Skeletal muscle satellite cell (primary cell): ENCODE data around the gene MON1A. TPM values are rescaled to one million over a fixed set of nuclear protein-coding genes. Genes with fewer than 3 reads are reported as not detected.

Source experiments
- H3K27me3 ChIP-seq: 2 replicates; pipeline ENCODE4 v1.7.0; 2013; ENCODE audit warnings: low read length; ENCODE audit not compliant: control insufficient read depth, insufficient read depth
- H3K36me3 ChIP-seq: 2 replicates; pipeline ENCODE4 v1.7.0; 2013; ENCODE audit warnings: mild to moderate bottlenecking, control low read depth, low read length; ENCODE audit not compliant: insufficient read depth
- H3K4me1 ChIP-seq: 2 replicates; pipeline ENCODE4 v1.7.0; 2013; ENCODE audit warnings: low read length; ENCODE audit not compliant: control insufficient read depth, insufficient read depth
- H3K4me2 ChIP-seq: 2 replicates; pipeline ENCODE4 v1.7.0; 2013; ENCODE audit warnings: mild to moderate bottlenecking, low read length
- H3K4me3 ChIP-seq: 2 replicates; pipeline ENCODE4 v1.7.0; 2013; ENCODE audit warnings: low read length
- H3K9ac ChIP-seq: 2 replicates; pipeline ENCODE4 v1.7.0; 2013; ENCODE audit warnings: mild to moderate bottlenecking, low read depth, low read length, moderate library complexity
- H3K9me3 ChIP-seq: replicated peaks from 2 replicates; pipeline ENCODE4 v1.7.0; 2013; ENCODE audit warnings: mild to moderate bottlenecking, control low read depth, low read length
- total RNA-seq: library from RNA; depleted of rRNA; stranded (reverse); fragments of >200 nt; gene quantifications from 2 replicates; pipeline ENCODE4 v1.2.3, GENCODE V29; 2012; rRNA removed

The MON1A gene, protein sequence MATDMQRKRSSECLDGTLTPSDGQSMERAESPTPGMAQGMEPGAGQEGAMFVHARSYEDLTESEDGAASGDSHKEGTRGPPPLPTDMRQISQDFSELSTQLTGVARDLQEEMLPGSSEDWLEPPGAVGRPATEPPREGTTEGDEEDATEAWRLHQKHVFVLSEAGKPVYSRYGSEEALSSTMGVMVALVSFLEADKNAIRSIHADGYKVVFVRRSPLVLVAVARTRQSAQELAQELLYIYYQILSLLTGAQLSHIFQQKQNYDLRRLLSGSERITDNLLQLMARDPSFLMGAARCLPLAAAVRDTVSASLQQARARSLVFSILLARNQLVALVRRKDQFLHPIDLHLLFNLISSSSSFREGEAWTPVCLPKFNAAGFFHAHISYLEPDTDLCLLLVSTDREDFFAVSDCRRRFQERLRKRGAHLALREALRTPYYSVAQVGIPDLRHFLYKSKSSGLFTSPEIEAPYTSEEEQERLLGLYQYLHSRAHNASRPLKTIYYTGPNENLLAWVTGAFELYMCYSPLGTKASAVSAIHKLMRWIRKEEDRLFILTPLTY
- total RNA-seq: 13.7 and 15.5 TPM in 2 replicates

DNA sequence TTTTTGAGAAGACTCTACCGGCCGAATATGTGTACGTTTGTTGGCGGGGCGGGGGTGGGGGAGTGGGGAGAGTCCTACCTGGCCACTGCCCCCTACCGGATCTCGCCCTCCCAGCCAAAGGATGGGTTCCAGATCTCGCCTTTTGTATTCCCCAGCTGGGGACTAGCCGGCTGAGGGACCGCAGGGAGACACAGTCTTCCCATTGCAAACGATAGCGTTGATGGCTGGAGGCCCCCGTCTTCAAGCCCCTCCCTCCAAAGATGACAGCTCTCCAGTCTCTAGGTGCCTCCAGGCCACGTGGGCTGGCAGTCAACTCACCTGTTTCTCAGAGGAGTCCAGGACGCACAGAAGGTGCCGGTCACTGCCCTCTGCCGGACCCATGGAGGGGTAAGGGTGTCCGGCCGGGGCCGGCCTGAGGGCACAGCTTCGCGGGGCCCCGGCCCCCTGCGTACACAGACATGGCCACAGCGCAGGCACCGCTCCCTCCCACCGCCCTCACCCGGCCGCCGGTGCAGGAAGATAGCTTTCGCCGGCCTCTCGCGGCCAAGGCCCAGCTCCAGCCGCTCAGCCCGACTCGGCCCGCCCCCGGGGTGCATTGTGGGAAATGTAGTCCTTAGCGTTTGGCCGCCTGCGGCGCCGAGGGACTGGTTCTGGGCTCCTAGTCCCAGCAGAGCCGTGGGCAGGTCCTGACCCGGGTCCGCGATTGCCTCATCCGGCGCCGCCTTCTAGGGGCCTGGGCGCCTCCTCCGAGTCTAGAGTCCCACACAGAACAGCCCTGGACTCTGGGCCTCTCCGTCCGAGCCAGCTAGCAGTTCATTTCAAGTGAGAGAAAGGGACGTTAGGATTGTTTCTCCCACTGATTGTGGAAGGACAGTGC is at the start of gene MON1A:
MON1A (minus strand) TSS at position 521 of the 877 bp plus-strand sequence. CDS start 16,465 bp downstream, outside the sequence.
- Histone ChIP-seq H3K36me3 (no peaks in the 10 kb centered on the region), H3K4me3 (peak within 1 kb of the TSS; percentile 93), H3K9ac (peak within 1 kb of the TSS; percentile 84), H3K27me3 (no peaks in the 10 kb centered on the region), H3K4me1 (peaks cover 26% of the 10 kb centered on the region), H3K9me3 (no peaks in the 10 kb centered on the region), H3K4me2 (peak within 1 kb of the TSS; percentile 100)

DNA sequence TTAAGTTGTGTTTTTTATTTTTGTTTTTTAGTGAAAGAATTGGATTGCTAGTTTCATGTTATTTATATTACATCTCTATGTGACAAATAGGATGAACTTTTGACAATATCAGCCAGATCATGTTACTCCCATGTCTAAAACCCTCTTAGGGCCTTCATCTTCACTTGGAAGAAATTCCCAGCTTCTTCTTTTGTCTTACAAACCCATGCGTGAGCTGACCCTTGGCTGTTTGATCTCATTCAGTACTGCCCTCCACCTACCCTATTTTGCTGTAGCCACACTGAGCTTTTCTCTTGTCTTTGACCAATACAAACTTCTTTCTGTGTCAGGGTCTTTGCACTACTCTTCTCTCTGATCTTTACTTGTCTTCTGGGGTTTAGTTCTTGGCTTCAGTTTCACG is 47.3 kb upstream of the MON1A start:
- Histone ChIP-seq H3K27me3 (no peaks in the 10 kb centered on the region), H3K9ac (no peak overlapping the region), H3K36me3 (peaks cover 28% of the 10 kb centered on the region), H3K4me3 (no peak overlapping the region), H3K9me3 (no peaks in the 10 kb centered on the region), H3K4me2 (no peak overlapping the region), H3K4me1 (peaks cover 21% of the 10 kb centered on the region)

DNA sequence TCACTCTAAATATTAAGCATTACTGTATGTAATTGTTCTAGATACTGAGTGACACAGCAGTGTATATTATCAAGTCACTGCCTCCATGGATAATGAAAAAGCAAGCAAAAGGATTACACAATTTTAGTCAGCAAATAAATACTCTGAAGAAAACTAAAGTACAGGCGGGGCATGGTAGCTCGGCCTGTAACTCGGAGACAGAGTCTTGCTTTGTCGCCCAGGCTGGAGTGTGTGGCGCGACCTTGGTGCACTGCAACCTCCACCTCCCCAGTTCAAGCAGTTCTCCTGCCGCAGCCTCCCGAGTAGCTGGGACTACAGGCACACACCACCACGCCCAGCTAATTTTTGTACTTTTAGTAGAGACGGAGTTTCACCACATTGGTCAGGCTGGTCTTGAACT is 43.0 kb upstream of the MON1A start:
- H3K4me3 ChIP-seq: no peak overlapping the region
- peak overlapping the region; percentile 39 for H3K9ac ChIP-seq
- H3K9me3 ChIP-seq: no peaks in the 10 kb centered on the region
- peaks cover 30% of the 10 kb centered on the region for H3K4me1 ChIP-seq
- peak overlapping the region; percentile 14 for H3K4me2 ChIP-seq
- peaks cover 25% of the 10 kb centered on the region for H3K36me3 ChIP-seq
- no peaks in the 10 kb centered on the region for H3K27me3 ChIP-seq

DNA sequence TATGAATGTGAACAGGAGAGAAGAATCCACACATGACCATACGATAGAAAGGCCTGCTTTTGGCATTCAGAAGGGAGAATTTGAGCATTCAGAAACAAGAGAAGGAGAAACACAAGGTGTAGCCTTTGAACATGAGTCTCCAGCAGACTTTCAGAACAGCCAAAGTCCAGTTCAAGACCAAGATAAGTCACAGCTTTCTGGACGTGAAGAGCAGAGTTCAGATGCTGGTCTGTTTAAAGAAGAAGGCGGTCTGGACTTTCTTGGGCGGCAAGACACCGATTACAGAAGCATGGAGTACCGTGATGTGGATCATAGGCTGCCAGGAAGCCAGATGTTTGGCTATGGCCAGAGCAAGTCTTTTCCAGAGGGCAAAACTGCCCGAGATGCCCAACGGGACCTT is 38.7 kb upstream of the MON1A start:
- H3K27me3 ChIP-seq: no peaks in the 10 kb centered on the region
- H3K4me2 ChIP-seq: no peak overlapping the region
- H3K36me3 ChIP-seq: peaks cover 16% of the 10 kb centered on the region
- H3K9me3 ChIP-seq: no peaks in the 10 kb centered on the region
- H3K4me1 ChIP-seq: peaks cover 29% of the 10 kb centered on the region
- no peak overlapping the region for H3K9ac ChIP-seq
- no peak overlapping the region for H3K4me3 ChIP-seq

DNA sequence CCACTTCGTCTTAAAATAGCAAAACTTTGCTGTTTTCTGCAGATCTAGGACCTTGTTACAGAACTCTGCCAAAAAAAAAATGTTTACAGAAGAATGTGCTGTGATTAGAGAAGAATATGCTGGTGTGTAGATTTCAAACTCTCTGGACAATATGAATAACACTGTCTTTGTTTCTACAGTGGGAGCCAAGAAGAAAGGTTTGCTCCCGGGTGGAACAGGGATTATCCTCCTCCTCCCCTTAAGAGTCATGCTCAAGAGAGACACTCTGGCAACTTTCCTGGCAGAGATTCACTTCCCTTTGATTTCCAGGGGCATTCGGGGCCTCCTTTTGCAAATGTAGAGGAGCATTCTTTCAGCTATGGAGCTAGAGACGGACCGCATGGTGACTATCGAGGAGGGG is 37.7 kb upstream of the MON1A start:
- peaks cover 14% of the 10 kb centered on the region for H3K36me3 ChIP-seq
- H3K4me1 ChIP-seq: peaks cover 19% of the 10 kb centered on the region

DNA sequence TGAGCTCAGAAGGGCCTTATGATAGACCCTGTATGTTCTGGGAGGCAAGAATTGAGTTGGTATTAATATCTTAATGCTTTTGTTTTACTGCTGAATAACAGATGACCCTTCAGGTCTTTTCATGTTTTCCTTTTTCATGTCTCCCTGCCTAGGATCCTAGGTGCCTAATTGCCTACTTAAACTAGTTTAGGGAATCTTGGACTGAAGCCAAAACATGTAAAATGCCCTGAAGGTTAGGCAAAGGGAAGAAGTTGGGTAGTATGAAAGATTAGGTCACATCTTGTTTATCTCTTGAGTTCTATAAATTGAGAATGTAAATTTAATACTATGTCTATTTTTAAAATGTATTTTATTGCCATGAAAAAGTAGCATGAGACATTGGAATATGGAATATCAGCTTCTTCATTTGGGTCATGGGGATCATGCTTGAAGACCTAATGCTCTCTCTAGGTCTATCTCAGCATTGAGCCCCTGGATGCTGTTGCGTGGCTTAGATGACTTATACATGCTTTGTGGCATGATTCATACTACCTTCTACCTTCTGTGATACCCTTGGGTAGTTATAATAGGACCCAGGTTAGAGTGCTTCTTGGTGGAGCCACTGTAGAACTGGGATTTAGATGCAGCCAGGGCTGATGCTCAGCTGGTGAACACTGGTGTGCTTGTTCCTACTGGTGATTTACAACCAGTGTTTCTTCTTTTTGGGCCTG is 36.8 kb upstream of the MON1A start:
- Histone ChIP-seq H3K4me2 (no peak overlapping the region), H3K9ac (no peak overlapping the region), H3K36me3 (peaks cover 14% of the 10 kb centered on the region), H3K4me1 (peaks cover 10% of the 10 kb centered on the region), H3K27me3 (no peaks in the 10 kb centered on the region), H3K9me3 (no peaks in the 10 kb centered on the region), H3K4me3 (no peak overlapping the region)

More for the DNA sequence above, 37.7 kb upstream of the MON1A start:
- Histone ChIP-seq H3K9me3 (no peaks in the 10 kb centered on the region), H3K4me3 (no peak overlapping the region), H3K9ac (no peak overlapping the region), H3K27me3 (no peaks in the 10 kb centered on the region), H3K4me2 (no peak overlapping the region)

DNA sequence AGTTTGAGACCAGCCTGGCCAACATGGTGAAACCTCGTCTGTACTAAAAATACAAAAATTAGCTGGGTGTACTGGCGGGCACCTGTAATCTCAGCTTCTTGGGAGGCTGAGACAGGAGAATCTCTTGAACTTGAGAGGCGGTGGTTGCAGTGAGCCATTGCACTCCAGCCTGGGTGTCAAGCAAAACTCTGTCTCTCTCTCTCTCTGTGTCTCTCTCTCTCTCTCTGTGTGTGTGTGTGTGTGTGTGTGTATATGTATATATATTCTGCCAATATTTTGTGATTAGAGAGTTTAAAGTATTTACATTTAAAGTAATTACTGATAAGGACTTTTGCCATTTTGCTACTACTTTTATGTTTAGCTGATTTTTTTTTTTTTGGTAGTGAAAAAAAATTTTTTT is 26.0 kb upstream of the MON1A start:
- H3K9me3 ChIP-seq: no peaks in the 10 kb centered on the region
- no peaks in the 10 kb centered on the region for H3K36me3 ChIP-seq
- no peak overlapping the region for H3K9ac ChIP-seq
- no peaks in the 10 kb centered on the region for H3K27me3 ChIP-seq
- no peak overlapping the region for H3K4me2 ChIP-seq
- no peak overlapping the region for H3K4me3 ChIP-seq
- H3K4me1 ChIP-seq: peaks cover 6% of the 10 kb centered on the region

DNA sequence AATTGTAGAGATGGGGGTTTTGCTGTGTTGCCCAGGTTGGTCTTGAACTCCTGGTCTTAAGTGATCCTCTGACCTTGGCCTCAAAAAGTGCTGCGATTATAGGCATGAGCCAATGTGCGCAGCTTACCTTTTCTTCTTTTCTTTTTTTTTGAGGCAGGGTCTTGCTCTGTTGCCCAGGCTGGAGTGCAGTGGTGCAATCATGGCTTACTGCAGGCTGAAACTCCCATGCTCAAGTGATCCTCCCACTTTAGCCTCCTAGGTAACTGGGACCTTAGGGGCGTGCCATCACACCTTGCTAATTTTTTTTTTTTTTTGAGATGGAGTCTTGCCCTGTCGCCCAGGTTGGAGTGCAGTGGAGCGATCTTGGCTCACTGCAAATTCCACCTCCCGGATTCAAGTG is 23.3 kb upstream of the MON1A start:
- no peaks in the 10 kb centered on the region for H3K9me3 ChIP-seq
- H3K27me3 ChIP-seq: no peaks in the 10 kb centered on the region
- no peak overlapping the region for H3K4me2 ChIP-seq
- H3K9ac ChIP-seq: no peak overlapping the region
- H3K36me3 ChIP-seq: no peaks in the 10 kb centered on the region
- no peak overlapping the region for H3K4me3 ChIP-seq
- peaks cover 16% of the 10 kb centered on the region for H3K4me1 ChIP-seq

DNA sequence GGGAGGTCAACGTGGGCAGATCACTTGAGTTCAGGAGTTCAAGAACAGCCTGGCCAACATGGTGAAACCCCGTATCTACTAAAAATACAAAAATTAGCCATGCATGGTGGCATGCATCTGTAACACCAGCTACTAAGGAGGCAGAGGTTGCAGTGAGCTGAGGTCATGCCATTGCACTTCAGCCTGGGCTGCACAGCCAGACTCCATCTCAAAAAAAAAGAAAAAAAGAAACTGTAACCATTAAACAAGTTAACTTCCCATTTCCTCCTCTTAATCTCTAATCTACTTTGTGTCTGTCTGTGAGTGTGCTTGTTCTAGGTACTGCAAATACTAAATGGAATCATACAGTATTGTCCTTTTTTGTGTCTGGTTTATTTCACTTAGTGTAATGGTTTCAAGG is 13.0 kb upstream of the MON1A start:
- Histone ChIP-seq H3K4me2 (no peak overlapping the region), H3K4me1 (peaks cover 10% of the 10 kb centered on the region), H3K27me3 (no peaks in the 10 kb centered on the region), H3K36me3 (peaks cover 4% of the 10 kb centered on the region), H3K4me3 (no peak overlapping the region), H3K9ac (no peak overlapping the region), H3K9me3 (no peaks in the 10 kb centered on the region)

DNA sequence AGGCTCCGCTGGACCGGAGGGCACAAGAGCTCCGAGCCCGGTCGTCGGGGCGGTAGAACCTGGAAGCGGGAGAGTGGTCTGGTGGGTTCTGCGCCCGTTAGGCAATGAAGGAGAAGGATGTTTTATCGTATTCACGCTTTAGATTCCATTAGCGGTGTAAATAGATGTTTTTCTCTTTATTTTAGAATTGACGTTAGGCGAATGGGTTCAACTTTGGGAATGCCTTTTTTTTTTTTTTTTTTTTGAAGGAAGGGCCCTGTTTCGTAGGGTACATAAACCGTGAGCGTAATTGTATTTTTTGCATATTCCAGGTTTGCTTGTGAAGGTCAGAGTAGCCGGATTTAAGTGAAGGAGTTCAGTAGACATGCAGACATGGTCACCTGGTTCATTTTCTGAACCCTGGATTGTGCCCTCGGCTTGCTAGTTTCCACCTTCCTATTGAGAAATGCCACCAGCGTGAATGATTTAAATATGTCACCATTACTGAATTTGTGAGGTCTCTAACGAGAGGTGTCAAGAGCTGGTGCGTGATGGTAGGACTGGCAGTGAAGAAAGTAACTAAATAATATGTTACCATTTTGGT is 11.1 kb upstream of the MON1A start:
- Histone ChIP-seq H3K4me3 (peak overlapping the region; percentile 78), H3K9ac (peak overlapping the region; percentile 92), H3K4me2 (peak overlapping the region; percentile 97), H3K36me3 (peaks cover 4% of the 10 kb centered on the region), H3K4me1 (peaks cover 10% of the 10 kb centered on the region), H3K9me3 (no peaks in the 10 kb centered on the region), H3K27me3 (no peaks in the 10 kb centered on the region)
